Renal pelvis (tissue), 4 donors: ENCODE measurements around the gene EBI3. TPM values are rescaled to one million over a fixed set of nuclear protein-coding genes. Genes with fewer than 3 reads are reported as not detected.
"Not testable (repeated sequence)": the region's sequence is repeated elsewhere in the genome, so short reads cannot be mapped to it uniquely, and the experiment has no call there.

Experiments
- DNase-seq: peaks from one replicate; pipeline ENCODE4 v3.0.0-alpha.2; 2013
- polyA plus RNA-seq, 3 donors: library from polyadenylated mRNA; unstranded; fragments of 120-200 nt; gene quantifications; one replicate each; pipeline ENCODE4 v1.2.1, GENCODE V29; 2013; ENCODE audit not compliant: insufficient read length in 3 of 3

Gene EBI3
- polyA plus RNA-seq, 3 donors: 0.76 to 0.84 (median 0.82) TPM

DNA sequence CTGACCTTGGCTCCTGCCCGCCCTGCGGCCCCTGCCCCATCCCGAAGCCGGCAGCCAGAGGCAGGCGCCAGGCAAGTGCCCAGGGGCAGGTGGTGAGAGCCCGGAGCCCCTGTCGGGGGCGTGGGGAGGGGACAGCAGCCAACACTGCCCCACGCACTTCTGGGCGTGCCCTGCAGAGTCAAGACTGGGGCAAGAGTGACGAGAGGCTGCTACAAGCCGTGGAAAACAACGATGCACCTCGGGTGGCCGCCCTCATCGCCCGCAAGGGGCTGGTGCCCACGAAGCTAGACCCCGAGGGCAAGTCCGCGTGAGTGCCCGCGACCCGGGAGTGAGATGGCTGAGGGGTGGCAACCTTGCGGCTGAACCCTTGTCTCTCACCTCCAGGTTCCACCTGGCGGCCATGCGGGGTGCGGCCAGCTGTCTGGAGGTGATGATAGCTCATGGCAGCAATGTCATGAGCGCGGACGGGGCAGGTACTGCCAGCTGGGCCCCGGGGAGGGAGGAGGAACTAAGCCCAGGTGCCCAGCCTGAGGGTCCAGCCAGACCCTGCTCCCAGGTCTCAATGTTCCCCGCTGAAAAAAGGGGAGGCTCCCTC, 29.5 kb upstream of the EBI3 start:
- no peak for DNase-seq

DNA sequence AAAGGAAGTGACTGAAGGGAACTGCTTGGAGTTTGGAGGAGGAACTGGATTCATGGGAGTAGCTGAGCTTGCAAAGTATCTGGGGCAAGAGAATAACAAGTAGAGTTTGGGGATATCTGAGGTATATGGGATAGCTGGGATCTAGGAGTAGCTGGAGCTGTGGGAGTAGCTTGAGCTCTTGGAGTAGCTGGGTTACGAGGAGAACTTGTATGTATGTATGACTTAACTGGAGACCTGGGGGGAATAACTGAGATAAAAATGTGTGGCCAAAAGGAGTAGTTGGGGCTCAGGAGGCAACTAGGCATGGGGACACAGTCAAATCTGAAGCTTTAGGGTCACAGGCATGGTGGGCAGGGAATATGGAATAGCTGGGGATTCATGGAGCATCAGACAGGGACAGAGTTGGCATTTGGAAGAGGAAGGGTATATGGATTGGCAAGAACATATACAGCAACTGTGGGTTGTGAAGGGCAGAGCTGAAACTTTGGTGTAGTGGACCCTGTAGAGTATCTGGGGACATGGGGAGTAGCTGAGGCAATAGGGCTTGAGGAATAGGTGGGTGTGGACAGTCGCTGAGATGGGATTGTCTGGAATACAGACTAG, 28.3 kb upstream of the EBI3 start:
- no peak for DNase-seq

DNA sequence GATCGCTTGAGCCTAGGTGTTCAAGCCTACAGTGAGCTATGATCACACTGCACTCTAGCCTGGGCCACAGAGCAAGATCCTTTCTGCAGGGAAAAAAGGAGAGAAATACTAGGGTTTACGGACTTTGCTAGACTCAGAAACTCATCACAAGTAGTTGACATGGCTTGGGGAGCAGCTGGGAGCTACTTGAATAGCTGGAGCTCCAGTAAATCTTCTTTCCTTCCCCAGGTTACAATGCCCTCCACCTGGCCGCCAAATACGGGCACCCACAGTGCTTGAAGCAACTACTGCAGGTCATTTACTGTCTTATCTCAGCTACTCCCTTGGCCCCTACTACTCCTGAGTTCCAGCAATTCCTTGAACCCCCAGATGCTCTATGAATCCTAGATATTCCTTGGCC, 27.5 kb upstream of the EBI3 start:
- DNase-seq: no peak

DNA sequence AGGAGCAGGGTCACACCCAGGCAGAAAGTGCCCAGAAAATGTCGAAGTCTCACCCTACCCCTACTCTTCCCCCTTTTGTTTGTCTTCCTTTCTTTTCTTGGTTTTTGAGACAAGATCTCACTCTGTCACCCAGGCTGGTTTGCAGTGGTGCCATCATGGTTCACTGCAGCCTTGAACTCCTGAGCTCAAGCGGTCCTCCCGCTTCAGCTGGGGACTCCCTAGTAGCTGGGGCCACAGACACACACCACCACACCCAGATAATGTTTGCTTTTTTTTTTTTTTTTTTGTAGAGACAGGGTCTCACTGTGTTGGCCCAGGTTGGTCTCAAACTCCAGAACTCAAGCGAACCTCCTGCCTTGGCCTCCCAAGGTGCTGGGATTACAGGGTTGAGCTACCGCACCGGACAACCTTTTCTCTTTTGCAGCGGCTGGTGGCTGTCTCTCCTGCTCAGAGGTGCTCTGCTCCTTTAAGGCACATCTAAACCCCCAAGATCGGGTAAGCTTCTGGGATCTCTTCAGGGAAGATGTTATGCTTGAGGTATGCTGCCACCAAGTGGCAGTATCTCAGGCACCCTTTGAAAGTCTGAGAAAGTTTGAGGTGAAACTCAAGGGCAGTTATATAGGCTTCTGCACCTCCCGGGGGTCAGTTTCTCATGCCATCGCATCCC, 22.4 kb upstream of the EBI3 start:
- DNase-seq: no peak

DNA sequence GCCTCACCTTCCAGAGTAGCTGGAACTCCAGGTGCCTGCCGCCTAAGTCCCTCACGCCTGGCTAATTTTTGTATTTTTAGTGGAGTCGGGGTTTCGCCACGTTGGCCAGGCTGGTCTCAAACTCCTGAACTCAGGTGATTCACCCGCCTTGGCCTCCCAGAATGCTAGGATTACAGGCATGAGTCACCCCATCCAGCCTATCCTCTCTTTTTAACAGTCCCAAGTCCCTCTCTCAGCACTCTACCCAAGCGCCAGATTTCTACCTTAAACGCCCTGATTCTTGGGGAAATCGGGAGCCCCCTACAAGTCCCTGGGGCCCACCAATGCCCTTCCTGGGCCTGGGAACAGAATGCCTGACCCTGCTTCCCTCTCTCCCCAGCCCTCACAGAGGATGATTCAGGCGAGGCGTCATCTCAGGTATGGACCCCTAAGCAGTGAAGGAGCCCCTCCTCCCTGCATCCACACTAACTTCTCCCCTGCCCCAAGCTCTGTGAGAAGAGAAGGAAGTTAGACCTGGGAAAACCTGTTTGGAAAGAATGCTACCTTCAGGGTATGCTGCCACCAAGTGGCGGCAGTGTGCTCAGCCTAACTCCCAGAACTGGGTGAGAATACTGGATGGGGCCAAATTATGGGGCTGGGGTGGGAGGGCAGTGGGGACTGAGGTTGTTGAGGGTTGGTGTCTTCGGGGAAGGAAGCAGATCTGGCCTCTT, 20.8 kb upstream of the EBI3 start:
- DNase-seq: no peak

DNA sequence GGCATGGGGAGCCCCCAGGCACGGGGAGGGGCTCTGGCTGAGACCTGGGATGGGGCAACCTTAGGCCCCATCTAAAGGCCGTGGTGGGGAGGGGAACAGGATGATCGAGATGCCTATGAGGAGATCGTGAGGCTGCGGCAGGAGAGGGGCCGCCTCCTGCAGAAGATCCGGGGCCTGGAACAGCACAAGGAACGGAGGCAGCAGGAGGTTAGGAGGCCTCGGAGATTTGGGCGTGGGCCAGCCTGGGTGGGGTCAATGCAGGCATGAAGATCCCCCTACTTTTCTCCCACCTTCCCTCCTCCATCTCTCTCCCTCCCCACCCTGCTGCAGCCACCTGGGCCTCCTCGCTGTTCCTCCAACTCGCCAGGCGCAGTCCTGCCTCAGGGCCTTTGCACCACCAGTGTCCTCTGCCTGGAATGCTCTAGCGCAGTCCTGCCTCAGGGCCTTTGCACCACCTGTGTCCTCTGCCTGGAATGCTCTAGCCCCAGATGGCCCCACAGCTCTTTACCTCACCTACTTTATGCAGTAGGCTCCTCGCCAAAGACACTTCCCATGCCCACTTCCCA, 19.1 kb upstream of the EBI3 start:
- no peak for DNase-seq

DNA sequence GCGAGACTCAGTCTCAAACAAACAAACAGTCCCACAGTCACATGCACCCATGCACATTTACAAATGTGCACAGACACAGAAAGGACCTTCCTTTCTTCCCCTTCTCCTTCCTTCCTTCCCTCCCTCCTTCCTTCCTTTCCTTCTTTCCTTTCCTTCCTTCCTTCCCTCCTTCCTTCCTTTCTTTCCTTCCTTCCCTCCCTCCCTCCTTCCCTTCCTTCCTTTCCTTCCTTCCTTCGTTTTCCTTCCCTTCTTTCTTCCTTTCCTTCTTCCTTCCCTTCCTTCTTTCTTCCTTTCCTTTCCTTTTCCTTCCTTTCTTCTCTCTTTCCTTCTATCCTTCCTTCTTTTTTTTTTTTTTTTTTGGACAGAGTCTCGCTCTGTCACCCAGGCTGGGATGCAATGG, 16.2 kb upstream of the EBI3 start:
- DNase-seq: no peak

DNA sequence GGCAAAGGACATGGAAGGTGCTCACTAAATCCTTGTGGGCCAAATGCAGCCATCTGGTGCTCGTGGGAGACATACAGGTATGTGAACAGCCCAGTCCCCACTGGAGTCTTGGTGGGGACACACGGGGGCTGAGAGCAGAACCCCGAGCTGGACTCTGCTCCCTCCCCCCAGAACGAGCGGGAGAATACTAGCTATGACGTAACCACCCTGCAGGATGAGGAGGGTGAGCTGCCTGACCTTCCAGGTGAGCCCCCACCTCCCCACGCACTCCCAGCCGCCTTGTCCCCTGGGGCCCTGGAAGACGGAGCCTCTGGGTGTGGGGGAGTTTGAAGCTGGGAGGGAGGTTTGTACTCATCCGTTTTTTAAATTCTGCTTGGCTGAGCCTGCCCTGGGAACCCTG, 13.5 kb upstream of the EBI3 start:
- DNase-seq: no peak

DNA sequence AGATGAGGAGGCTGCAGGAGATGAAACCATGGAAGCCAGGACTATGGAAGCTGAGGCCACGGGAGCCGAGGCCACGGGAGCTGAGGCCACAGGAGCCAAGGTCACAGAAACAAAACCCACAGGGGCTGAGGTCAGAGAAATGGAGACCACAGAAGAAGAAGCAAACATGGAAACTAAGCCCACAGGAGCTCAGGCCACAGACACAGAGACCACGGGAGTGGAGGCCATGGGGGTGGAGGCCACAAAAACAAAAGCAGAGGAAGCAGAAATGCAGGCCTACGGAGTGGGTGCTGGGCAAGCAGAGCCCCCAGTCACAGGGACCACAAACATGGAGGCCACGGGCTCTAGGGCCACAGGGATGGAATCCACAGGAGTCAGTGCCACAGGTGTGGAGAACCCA, 12.5 kb upstream of the EBI3 start:
- no peak for DNase-seq

DNA sequence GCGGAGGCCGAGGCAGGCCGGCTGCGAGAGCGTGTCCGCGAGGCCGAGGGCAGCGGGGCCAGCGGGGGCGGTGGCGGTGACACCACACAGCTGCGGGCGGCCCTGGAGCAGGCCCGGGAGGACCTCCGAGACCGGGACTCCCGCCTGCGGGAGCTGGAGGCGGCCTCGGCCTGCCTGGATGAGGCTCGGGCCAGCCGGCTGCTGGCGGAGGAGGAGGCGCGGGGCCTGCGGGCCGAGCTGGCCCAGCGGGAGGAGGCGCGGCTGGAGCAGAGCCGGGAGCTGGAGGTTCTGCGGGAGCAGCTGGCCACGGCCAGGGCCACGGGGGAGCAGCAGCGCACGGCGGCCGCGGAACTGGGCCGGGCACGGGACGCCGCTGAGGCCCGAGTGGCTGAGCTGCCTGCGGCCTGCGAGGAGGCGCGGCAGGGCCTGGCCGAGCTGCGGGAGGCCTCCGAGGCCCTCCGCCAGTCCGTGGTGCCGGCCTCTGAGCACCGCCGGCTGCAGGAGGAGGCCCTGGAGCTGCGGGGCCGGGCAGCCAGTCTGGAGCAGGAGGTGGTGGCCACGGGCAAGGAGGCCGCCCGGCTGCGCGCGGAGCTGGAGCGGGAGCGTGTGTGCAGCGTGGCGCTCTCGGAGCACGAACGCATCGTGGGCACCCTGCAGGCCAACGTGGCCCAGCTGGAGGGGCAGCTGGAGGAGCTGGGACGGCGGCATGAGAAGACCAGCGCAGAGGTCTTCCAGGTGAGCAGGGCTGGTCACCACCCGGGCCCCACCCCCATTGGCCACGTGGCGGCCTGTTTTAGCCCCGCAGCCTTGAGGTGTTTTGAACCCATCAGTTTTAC, 11.7 kb upstream of the EBI3 start:
- no peak for DNase-seq

DNA sequence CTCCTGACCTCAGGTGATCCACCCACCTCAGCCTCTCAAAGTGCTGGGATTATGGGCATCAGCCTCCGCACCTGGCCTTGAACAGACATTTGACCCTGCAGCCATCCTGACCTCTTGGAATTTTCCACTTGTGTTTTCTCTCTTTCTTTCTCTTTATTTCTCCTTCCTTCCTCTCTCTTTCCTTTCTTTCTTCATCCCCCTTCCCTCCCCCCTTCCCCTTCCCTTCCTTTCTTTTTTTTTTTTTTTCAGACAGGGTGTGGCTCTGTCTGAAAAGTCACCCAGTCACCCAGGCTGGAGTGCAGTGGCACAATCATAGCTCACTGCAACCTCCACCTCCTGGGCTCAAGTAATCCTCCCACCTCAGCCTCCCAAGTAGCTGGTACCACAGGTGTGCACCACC, 10.8 kb upstream of the EBI3 start:
- DNase-seq: not testable (repeated sequence)

DNA sequence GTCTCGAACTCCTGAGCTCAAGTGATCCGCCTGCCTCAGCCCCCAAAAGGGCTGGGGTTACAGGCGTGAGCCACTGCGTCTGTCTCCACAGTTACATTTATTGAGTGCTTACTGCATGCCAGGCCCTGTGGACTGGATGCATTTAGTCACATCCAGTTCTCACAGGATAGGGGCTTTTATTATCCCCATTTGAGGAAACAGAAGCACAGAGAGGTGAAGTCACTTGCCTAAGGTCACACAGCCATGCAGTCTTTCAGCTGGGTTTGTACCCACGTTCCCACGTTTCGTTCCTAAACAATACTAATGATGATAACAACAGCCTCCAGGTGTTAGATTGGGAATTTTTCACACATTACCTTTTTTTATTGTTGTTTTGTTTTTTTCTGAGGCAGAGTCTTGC, 9.1 kb upstream of the EBI3 start:
- DNase-seq: no peak

DNA sequence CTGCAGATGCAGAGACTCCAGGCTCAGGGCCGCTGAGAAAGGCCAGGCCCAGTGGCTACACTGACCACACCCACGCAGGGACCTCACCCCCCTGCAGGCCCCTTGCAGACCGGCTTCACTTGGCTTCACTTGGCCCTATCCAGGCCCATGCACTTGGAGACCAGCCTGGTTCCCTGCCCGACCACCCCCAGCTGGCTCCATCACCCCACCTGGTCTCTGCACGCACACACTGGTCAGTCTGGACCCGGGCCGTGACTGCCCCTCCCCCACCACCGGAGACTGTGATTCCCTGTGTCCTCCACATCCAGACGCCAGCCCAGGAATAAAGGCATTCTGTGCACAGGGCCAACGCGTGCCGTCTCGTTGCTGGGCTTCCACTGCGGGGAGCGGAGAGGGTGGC, 4.9 kb upstream of the EBI3 start:
- DNase-seq: no peak

DNA sequence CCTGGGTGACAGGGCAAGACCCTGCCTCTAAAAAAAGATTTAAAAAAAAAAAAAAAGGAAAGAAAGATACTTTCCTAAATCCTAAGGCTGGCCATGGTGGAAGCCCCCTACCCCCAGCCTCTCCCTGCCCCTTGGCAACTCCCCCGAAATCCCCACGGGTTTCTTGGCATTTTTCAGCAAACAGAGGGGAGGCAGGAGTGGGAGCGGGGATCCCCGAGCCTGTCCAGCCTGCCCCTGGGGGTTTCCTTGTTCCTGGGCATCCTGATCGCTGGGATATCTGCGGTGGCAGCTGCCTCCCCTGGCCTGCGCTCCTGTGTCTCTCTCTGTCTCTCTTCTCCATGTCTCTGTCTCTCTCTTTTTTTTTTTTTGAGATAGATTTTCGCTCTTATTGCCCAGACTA, 3.4 kb upstream of the EBI3 start:
- no peak for DNase-seq

DNA sequence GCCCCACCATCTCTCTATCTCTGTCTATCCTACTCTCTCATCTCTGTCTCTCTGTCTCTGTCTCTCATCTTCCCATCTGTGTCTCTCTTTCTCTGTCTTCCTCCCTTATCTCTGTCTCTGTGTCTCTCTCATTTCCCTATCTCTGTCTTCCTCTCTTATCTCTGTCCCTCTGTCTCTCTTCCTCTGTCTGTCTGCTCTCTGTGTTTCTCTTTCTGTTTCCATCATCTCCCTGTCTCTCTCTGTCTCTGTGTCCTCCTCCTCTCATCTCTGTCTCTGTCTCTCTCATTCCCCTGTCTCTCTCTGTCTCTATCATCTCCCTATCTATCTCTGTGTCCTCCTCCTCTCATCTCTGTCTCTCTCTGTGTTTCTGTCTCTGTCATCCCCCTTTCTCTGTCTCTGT, 1.6 kb upstream of the EBI3 start:
- DNase-seq: no peak

DNA sequence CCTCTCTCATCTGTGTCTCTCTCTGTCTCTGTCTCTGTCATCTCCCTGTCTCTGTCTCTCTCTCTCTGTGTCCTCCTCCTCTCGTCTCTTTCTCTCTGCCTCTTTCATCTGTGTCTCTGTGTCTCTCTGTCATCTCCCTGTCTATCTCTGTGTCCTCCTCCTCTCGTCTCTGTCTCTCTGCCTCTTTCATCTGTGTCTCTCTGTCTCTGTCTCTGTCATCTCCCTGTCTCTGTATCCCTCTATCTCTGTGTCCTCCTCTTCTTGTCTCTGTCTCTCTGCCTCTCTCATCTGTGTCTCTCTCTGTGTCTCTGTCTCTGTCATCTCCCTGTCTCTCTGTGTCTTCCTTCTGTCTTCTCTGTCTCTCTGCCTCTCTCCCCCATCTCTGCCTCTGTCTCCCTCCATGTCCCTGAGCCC, 551 bp upstream of the EBI3 start:
- no peak for DNase-seq

DNA sequence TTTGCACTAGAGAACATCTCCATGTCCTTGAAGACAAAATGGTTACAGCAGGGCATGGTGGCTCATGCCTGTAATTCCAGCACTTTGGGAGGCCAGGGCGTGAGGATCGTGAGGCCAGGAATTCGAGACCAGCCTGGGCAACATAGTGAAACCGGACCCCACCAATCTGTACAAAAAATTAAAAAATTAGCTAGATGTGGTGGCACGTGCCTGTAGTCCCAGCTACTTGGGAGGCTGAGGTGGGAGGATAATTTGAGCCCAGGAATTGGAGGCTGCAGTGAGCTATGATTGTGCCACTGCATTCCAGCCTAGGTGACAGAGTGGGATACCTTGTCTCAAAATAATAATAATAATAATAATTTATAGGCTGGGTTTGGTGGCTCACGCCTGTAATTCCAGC, 914 bp downstream of the EBI3 start:
- DNase-seq: not testable (repeated sequence)

DNA sequence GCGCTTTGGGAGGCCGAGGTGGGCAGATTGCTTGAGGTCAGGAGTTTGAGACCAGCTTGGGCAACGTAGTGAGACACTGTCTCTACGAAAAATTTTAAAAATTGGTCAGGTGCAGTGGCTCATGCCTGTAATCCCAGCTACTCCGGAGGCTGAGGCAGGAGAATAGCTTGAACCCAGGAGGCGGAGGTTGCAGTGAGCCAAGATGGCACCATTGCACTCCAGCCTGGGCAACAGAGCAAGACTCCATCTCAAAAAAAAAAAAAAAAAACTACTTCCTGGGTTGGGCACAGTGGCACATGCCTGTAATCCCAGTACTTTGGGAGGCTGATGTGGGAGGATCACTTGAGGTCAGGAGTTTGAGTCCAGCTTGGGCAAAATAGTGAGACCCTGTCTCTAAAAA, 2.2 kb downstream of the EBI3 start:
- DNase-seq: not testable (repeated sequence)

DNA sequence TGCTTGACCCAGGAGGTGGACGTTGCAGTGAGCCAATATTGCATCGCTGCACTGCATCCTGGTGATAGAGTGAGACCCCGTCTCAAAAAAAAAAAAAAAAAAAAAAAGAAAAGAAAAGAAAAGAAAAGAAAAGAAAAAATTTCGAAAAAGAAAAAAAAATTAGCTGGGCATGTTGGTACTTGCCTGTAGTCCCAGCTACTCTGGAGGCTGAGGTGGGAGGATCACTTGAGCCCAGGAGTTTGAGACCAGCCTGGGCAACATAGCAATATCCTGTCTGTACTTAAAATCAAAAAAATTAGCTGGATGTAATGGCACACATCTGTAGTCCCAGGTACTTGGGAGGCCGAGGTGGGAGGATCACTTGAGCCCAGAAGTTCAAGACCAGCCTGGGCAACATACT, 2.8 kb downstream of the EBI3 start:
- DNase-seq: not testable (repeated sequence)

DNA sequence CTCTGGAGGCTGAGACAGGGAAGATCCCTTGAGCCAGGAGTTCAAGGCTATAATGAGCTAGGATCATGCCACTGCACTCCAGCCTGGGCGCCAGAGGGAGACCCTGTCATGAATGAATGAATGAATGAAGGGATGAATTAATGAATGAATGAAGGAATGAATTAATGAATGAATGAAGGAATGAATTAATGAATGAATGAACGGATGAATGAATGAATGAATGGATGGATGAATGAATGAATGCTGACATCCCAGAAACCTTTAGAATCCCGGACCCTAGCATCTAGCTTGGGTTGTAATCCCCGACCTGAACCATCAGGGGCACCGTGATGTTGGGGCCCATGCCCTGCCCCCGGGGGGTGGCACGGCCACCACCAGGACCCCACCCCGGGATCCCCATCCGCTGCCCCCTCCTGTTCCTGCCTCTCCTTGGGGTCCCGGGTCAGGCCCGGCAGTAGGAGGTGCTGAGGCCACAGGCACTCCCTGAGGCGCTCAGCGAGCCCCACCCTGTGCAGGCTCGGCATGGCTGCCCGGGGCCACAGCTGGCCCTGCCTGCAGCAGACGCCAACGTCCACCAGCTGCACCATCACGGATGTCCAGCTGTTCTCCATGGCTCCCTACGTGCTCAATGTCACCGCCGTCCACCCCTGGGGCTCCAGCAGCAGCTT, 3.4 kb downstream of the EBI3 start:
- DNase-seq: no peak

DNA sequence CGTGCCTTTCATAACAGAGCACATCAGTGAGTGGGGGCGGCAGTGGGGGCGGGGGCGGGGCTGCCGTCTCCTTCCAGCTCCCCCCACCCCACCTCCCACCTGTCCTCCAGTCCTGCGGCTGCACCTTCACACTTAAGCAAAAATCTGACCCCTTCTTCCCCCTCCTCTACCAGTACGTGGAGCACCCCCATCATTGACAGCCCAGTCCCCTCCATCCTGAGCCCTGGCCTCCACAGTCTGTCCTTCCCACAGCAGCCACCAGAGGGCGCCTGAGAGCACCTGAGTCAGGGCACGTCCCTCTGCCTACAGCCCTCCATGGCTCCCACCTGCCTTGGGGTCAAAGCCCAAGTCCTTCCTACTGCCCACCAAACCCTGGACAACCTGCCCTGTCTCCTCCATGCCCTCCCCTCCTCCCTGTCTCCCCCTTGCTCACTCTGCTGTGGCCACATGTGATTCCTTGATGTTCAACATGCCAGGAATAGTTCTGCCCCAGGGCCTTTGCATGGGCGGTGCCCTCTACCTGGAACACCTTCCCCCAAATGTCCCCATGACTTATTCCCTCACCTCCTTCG, 4.0 kb downstream of the EBI3 start:
- no peak for DNase-seq
